Activated B cell treated with CpG ODN at 0.5 μM for 24 hours (primary cell): ENCODE data around the gene MECP2. TPM values are rescaled to one million over a fixed set of nuclear protein-coding genes. Genes with fewer than 3 reads are reported as not detected.

Experiments
- ATAC-seq: fragments of 200-7000 bp; cut with Tn5 transposase; one replicate; pipeline ENCODE4 v1.10.0; 2021; ENCODE audit warnings: low read depth, mild to moderate bottlenecking, moderate library complexity
- CTCF ChIA-PET: fragments of 350-600 bp; sonication (Branson Sonifier 250); formaldehyde crosslinking; loops from one replicate; lab custom pipeline; 2021; ENCODE audit warnings: antibody characterized with exemption; lab: Charles Lee
- POLR2A ChIA-PET: fragments of 350-600 bp; sonication (Branson Sonifier 250); formaldehyde crosslinking; loops from one replicate; lab custom pipeline; 2021; ENCODE audit warnings: antibody characterized with exemption; lab: Charles Lee
- DNase-seq: peaks from one replicate; pipeline ENCODE4 v3.0.0; 2022
- H3K27ac Mint-ChIP-seq: one replicate; pipeline ENCODE4 v1.8.0; 2020; ENCODE audit warnings: mixed read lengths
- H3K27me3 Mint-ChIP-seq: one replicate; pipeline ENCODE4 v1.8.0; 2021; ENCODE audit warnings: mixed read lengths
- H3K36me3 Mint-ChIP-seq: one replicate; pipeline ENCODE4 v1.8.0; 2021; ENCODE audit warnings: low read depth, mixed read lengths
- H3K4me1 Mint-ChIP-seq: one replicate; pipeline ENCODE4 v1.8.0; 2021; ENCODE audit warnings: mixed read lengths
- H3K4me3 Mint-ChIP-seq: one replicate; pipeline ENCODE4 v1.8.0; 2020; ENCODE audit warnings: mild to moderate bottlenecking, mixed read lengths
- H3K9me3 Mint-ChIP-seq: one replicate; pipeline ENCODE4 v1.8.0; 2020; ENCODE audit warnings: mixed read lengths
- intact Hi-C: fragments of 100-400 bp; cut with micrococcal nuclease; formaldehyde crosslinking; loops from one replicate; pipeline ENCODE4 v1.15.1; 2024
- total RNA-seq: library from RNA; stranded (reverse); gene quantifications from 2 replicates; pipeline ENCODE4 v1.2.3, GENCODE V29; 2022
- TF ChIP-seq, protein P1 (sequence below): fragments of 200-600 bp; IDR thresholded peaks from one replicate; pipeline ENCODE4 v1.8.0; 2022; ENCODE audit warnings: antibody characterized with exemption, mild to moderate bottlenecking

MECP2 gene
- total RNA-seq, 1 donor from 2014 or later: 69.0 TPM

DNA sequence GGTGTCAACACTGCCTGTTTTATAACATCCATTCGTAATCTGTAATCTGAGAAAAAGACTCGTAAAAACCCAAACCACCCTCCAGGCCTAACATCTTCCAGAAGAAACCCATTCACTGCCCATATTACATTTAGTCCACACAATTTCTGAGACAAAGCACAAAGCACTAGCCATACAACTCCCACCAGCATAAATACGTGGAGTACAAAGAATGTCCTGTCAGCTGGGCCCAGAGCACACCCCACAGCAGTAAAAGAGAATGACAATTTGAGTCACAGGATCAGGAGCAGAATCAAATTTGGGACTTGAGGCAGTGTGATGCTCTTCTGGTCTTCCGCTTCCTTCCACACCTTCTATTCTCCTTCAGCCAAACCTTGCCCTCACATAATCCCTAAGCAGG lies 6.8 kb downstream of the MECP2 start:
- H3K4me3 Mint-ChIP-seq: no peak overlapping the region
- peaks cover 45% of the 10 kb centered on the region for H3K4me1 Mint-ChIP-seq
- no peaks in the 10 kb centered on the region for H3K27me3 Mint-ChIP-seq
- no peaks in the 10 kb centered on the region for H3K9me3 Mint-ChIP-seq
- ATAC-seq: no peak
- intact Hi-C loops: no loop called here
- H3K36me3 Mint-ChIP-seq: peaks cover 26% of the 10 kb centered on the region
- TF ChIP-seq, protein P1, sequence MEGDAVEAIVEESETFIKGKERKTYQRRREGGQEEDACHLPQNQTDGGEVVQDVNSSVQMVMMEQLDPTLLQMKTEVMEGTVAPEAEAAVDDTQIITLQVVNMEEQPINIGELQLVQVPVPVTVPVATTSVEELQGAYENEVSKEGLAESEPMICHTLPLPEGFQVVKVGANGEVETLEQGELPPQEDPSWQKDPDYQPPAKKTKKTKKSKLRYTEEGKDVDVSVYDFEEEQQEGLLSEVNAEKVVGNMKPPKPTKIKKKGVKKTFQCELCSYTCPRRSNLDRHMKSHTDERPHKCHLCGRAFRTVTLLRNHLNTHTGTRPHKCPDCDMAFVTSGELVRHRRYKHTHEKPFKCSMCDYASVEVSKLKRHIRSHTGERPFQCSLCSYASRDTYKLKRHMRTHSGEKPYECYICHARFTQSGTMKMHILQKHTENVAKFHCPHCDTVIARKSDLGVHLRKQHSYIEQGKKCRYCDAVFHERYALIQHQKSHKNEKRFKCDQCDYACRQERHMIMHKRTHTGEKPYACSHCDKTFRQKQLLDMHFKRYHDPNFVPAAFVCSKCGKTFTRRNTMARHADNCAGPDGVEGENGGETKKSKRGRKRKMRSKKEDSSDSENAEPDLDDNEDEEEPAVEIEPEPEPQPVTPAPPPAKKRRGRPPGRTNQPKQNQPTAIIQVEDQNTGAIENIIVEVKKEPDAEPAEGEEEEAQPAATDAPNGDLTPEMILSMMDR: no peak
- H3K27ac Mint-ChIP-seq: peak overlapping the region; percentile 5
- ChIA-PET POLR2A (no interaction called here), CTCF (no interaction called here)
- no peak for DNase-seq

DNA sequence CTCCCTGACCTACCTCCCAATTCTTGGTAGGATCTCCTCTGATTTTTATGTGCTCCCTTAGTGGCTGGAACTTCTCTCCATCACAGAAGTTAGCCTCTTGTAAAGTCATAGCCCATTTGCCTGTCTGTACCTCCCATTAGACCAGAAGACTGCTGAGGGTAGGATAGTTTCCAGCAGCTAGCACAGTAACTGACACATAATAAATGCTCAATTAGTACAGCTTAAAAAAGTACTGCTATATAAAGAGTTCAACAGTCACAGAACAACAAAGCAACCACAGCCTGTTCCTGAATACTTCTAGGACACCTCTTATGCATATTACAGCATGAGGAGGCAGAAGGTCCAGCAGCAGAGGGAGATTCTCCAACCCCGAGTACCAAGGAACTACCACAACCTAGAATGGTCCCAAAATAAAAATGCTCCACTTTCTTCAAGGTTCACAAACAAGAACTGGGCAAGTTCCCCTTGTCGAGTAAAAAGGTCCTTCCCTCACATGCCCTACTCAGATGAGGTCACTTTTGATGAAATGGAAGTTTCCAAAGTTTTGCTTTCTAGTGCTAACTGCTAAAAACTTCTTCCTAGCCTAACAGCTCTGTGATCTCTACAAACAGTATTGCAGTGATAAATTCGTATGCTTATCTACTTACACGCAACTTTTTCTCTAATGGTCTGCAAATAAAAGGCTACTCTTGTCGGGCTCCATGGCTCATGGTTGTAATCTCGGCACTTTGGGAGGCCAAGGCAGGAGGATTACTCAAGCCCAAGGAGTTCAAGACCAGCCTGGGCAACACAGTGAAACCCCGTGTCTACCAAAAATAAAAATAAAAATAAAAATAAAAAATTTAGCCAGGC lies 12.8 kb downstream of the MECP2 start:
- Mint-ChIP-seq H3K9me3 (no peaks in the 10 kb centered on the region), H3K36me3 (peaks cover 29% of the 10 kb centered on the region), H3K27ac (no peak overlapping the region), H3K4me3 (no peak overlapping the region), H3K27me3 (no peaks in the 10 kb centered on the region), H3K4me1 (peaks cover 20% of the 10 kb centered on the region)
- POLR2A ChIA-PET: no interaction called here
- CTCF ChIA-PET: no interaction called here
- DNase-seq: no peak
- no peak for ATAC-seq
- intact Hi-C loops: no loop called here
- TF ChIP-seq, protein P1: no peak

DNA sequence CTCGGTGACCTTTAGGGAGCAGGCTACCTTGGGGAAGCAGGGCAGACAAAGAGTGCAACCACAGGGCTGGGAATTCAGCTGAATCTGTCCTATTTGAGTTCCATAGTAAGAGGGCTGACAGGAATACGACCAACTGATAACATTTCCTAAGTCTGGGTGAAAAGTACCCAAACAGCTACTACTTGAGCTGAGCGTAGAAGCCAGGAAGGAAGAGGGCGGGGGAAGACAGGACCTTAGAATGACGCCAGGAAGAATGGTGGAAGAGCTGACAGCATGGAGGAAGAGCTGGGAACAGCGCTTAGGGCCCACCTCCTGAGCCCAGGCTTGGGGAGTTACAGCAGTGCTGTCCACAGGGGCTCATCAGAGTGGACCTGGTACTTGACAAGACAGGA lies 14.4 kb downstream of the MECP2 start:
- no peak for ATAC-seq
- no peaks in the 10 kb centered on the region for H3K27me3 Mint-ChIP-seq
- DNase-seq: no peak
- ChIA-PET CTCF (no interaction called here), POLR2A (interaction anchor here (0.6 kb wide), 2 partner anchors 17 to 44 kb away, joined by 3 to 4 read pairs; no protein-coding TSS in a partner anchor)
- TF ChIP-seq, protein P1: no peak
- intact Hi-C loops: no loop called here
- no peaks in the 10 kb centered on the region for H3K9me3 Mint-ChIP-seq
- peaks cover 32% of the 10 kb centered on the region for H3K36me3 Mint-ChIP-seq
- H3K4me1 Mint-ChIP-seq: peaks cover 20% of the 10 kb centered on the region
- peak overlapping the region; percentile 44 for H3K27ac Mint-ChIP-seq
- H3K4me3 Mint-ChIP-seq: no peak overlapping the region

GRCh38 chrX:154082396-154083125 lies 15.0 kb downstream of the MECP2 start:
- Mint-ChIP-seq H3K4me1 (peaks cover 20% of the 10 kb centered on the region), H3K9me3 (no peaks in the 10 kb centered on the region), H3K27me3 (no peaks in the 10 kb centered on the region), H3K4me3 (no peak overlapping the region), H3K27ac (peak overlapping the region; percentile 44), H3K36me3 (peaks cover 29% of the 10 kb centered on the region)
- TF ChIP-seq, protein P1: no peak
- DNase-seq: no peak
- POLR2A ChIA-PET: interaction anchor here (0.6 kb wide), 1 partner anchor 43 kb away, joined by 4 read pairs; no protein-coding TSS in a partner anchor
- intact Hi-C loops: no loop called here
- ATAC-seq: no peak
- CTCF ChIA-PET: no interaction called here

GRCh38 chrX:154077101-154077500 lies 20.4 kb downstream of the MECP2 start:
- POLR2A ChIA-PET: no interaction called here
- Mint-ChIP-seq H3K36me3 (peaks cover 31% of the 10 kb centered on the region), H3K9me3 (no peaks in the 10 kb centered on the region), H3K27me3 (no peaks in the 10 kb centered on the region), H3K4me3 (no peak overlapping the region), H3K27ac (no peak overlapping the region), H3K4me1 (peaks cover 26% of the 10 kb centered on the region)
- CTCF ChIA-PET: no interaction called here
- ATAC-seq (no peak), DNase-seq (no peak)
- TF ChIP-seq, protein P1: no peak
- intact Hi-C loops: no loop called here
